Kidney (tissue), 14 donors: ENCODE data around the gene RPL13. TPM values are rescaled to one million over a fixed set of nuclear protein-coding genes. Genes with fewer than 3 reads are reported as not detected.

Source experiments
- DNase-seq, 5 donors: peaks; one replicate each; pipeline ENCODE4 v3.0.0-alpha.2; 2013 to 2020
- FAIRE-seq: peaks from 2 replicates; lab custom pipeline; 2012; peaks lifted over from hg19 to GRCh38; lab: Jason Lieb, UNC
- H3K27ac ChIP-seq, 2 donors: one replicate each; pipeline ENCODE4 v1.7.0; 2013; ENCODE audit warnings: low read depth in 2 of 2, low read length in 2 of 2, inconsistent platforms in 1 of 2
- H3K27me3 ChIP-seq: one replicate; pipeline ENCODE4 v1.7.1; 2013; ENCODE audit warnings: low read length, inconsistent platforms; ENCODE audit not compliant: control insufficient read depth, insufficient read depth
- H3K36me3 ChIP-seq, 3 donors: one replicate each; pipeline versions ENCODE4 v1.7.0 to v1.7.1; 2013; ENCODE audit warnings: low read length in 3 of 3, control low read depth in 1 of 3, inconsistent platforms in 1 of 3; ENCODE audit not compliant: insufficient read depth in 3 of 3, control insufficient read depth in 2 of 3
- H3K4me1 ChIP-seq, 3 donors: one replicate each; pipeline versions ENCODE4 v1.7.0 to v1.7.1; 2013; ENCODE audit warnings: low read length in 3 of 3, inconsistent platforms in 1 of 3, low read depth in 1 of 3; ENCODE audit not compliant: control insufficient read depth in 2 of 3, insufficient read depth in 2 of 3
- H3K4me3 ChIP-seq, 3 donors: one replicate each; pipeline versions ENCODE4 v1.7.0 to v1.8.1; 2013; ENCODE audit warnings: low read length in 3 of 3, control low read depth in 1 of 3, inconsistent platforms in 1 of 3
- H3K9ac ChIP-seq, 3 donors: one replicate each; pipeline versions ENCODE4 v1.7.0 to v1.7.1; 2013; ENCODE audit warnings: low read length in 3 of 3, control low read depth in 1 of 3, inconsistent platforms in 1 of 3
- H3K9me3 ChIP-seq, 3 donors: one replicate each; pipeline versions ENCODE4 v1.7.0 to v1.7.1; 2013; ENCODE audit warnings: low read length in 3 of 3, control low read depth in 1 of 3, inconsistent platforms in 1 of 3; ENCODE audit not compliant: control insufficient read depth in 2 of 3, insufficient read depth in 1 of 3
- CTCF ChIP-seq: IDR thresholded peaks from 3 replicates; pipeline ENCODE4 v1.5.1; 2012; ENCODE audit warnings: mild to moderate bottlenecking, moderate library complexity, borderline replicate concordance; ENCODE audit not compliant: insufficient read depth; ENCODE audit errors: extremely low read depth
- intact Hi-C: fragments of 100-400 bp; cut with DNase I; formaldehyde crosslinking; loops from one replicate; pipeline ENCODE4 v1.11.1; 2022
- polyA plus RNA-seq: library from polyadenylated mRNA; stranded (reverse); fragments of 350-450 nt; fragmentation: Illumina TruSeq; extraction: RNeasy Lipid Tissue Mini Kit (QIAGEN cat#74804); gene quantifications from one replicate; pipeline ENCODE4 v1.2.3, GENCODE V29; 2014; ENCODE audit warnings: low read depth, low replicate concordance; ENCODE audit not compliant: insufficient read depth
- total RNA-seq: library from RNA; stranded (reverse); fragmentation: NEBNext Ultra II Directional; extraction: Animal tissue kit (Norgen Biotek cat#: 25700); gene quantifications from one replicate; pipeline ENCODE4 v1.2.1, GENCODE V29; 2021
- donor health status: control.
- donor health status: control.
- donor health status: control.
- donor health status: control.
- donor health status: control.
- donor health status: DM: yes; HTN: yes; CAD: no.
- donor health status: Normal renal cell carcinoma (clear cell type).

Gene RPL13
- total and polyA plus RNA-seq, 2 donors from 2014 or later: 1,694 to 3,146 TPM

- TF ChIP-seq CTCF: no peak
- intact Hi-C loops: no loop called here
- no peak for FAIRE-seq
Measured at GRCh38 chr16:89555780-89556179, 4.7 kb upstream of the RPL13 start.

GRCh38 chr16:89556750-89557689, 3.5 kb upstream of the RPL13 start:
- Histone ChIP-seq H3K36me3 (peaks cover 6 to 23% (median 14%) of the 10 kb centered on the region in 3 donors), H3K27ac (no peak overlapping the region), H3K4me3 (no peak overlapping the region), H3K4me1 (peaks cover 4 to 12% (median 8%) of the 10 kb centered on the region in 3 donors), H3K27me3 (no peaks in the 10 kb centered on the region), H3K9me3 (no peaks in the 10 kb centered on the region), H3K9ac (no peak overlapping the region)
- intact Hi-C loops: no loop called here
- TF ChIP-seq CTCF: peak; percentile 76
- peak; percentile 71 to 88 (median 80) for DNase-seq
- no peak for FAIRE-seq

More at GRCh38 chr16:89555780-89556179, 4.7 kb upstream of the RPL13 start:
- no peaks in the 10 kb centered on the region for H3K27me3 ChIP-seq
- peaks cover 0 to 6% (median 2%) of the 10 kb centered on the region in 3 donors for H3K4me1 ChIP-seq
- H3K27ac ChIP-seq: no peak overlapping the region
- no peak overlapping the region for H3K4me3 ChIP-seq
- no peaks in the 10 kb centered on the region for H3K9me3 ChIP-seq
- H3K9ac ChIP-seq: no peak overlapping the region
- DNase-seq: no peak
- peaks cover 2 to 18% (median 15%) of the 10 kb centered on the region in 3 donors for H3K36me3 ChIP-seq

- intact Hi-C loops: no loop called here
- DNase-seq (no peak), FAIRE-seq (no peak)
- Histone ChIP-seq H3K9ac (no peak overlapping the region), H3K27me3 (no peaks in the 10 kb centered on the region), H3K4me1 (peaks cover 6 to 15% (median 12%) of the 10 kb centered on the region in 3 donors), H3K9me3 (no peaks in the 10 kb centered on the region), H3K27ac (no peak overlapping the region), H3K4me3 (no peak overlapping the region), H3K36me3 (peaks cover 12 to 25% (median 17%) of the 10 kb centered on the region in 3 donors)
- TF ChIP-seq CTCF: no peak
Measured at GRCh38 chr16:89557690-89558490, 2.6 kb upstream of the RPL13 start.
